ENCODE results near the gene HSFX4.
"Not testable (repeated sequence)": the region's sequence is repeated elsewhere in the genome, so short reads cannot be mapped to it uniquely, and the experiment has no call there.

The HSFX4 gene, protein sequence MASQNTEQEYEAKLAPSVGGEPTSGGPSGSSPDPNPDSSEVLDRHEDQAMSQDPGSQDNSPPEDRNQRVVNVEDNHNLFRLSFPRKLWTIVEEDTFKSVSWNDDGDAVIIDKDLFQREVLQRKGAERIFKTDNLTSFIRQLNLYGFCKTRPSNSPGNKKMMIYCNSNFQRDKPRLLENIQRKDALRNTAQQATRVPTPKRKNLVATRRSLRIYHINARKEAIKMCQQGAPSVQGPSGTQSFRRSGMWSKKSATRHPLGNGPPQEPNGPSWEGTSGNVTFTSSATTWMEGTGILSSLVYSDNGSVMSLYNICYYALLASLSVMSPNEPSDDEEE

DNA sequence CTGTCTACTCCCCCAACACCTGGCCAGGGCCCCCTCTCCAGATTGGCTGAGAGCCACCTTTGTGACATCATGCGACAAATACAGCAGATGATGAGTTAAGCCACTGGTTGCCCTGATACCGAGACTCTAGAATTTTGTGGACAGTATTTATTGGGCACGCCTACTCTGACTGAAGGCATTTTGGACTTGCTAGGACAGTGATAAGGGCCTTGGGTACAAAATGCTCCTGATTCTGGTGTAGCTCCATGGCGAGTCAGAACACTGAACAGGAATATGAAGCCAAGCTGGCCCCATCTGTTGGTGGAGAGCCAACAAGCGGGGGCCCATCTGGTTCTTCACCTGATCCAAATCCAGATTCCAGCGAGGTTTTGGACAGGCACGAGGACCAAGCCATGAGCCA is at the start of gene HSFX4:
HSFX4 (plus strand) TSS at position 174 of the 400 bp plus-strand sequence; CDS start at position 246, 72 bp downstream.
- not testable (repeated sequence) for DNase-seq

DNA sequence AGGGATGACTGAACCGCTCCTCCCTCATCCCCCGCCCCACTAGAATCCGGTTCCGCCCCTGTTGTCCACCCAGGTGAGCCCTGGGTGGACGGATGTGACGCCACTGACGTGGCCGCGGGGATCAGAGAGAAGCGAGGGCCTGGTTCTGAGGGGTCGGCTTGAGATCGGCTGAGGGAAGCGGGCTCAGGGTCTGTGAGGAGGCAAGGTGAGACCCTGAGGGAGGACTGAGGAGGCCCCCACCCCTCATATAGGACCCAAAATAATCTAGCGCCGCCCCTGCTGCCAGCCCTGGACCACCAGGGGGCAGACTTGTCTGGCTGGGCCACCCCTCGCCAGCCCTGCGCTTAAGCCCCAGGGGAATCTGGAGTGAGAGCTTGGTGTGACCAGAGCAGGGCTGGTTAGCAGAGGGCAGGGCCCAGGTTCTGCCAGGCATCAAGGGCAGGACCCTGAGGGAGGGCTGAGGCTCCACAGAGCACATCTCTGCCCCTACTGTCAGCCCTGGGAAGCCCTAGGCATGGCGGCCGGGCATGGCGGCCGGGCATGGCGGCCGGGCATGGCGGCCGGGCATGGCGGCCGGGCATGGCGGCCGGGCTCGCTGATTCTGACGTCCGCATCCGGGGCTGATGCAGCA is 48.2 kb upstream of the HSFX4 start, which contains the start of gene MAGEA8:
MAGEA8 (plus strand) TSS at position 103 of the 631 bp plus-strand sequence. CDS start 3,090 bp downstream, outside the sequence.
- no peak for DNase-seq

- DNase-seq = not testable (repeated sequence)
Observed at GRCh38 chrX:149890828-149891227, 38.5 kb upstream of the HSFX4 start.

DNA sequence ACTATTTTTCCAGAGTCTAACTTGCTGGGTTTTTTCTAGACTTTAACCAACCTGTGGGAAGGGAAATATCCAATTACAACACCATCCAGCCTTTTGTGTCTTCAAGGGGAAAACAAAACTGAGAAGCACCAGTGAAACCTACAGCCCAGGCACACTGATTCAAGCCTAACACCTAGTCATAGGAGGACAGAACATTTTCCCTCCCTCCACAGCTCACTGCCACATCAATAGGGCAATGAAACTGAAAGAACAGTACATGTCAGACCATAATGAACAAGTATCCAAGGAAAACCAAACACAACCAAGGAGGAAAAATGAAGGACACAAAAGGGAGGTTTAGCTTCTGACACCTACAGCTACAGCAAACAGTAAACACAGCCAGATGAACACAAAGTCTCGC is 30.8 kb upstream of the HSFX4 start:
- no peak for DNase-seq

DNA sequence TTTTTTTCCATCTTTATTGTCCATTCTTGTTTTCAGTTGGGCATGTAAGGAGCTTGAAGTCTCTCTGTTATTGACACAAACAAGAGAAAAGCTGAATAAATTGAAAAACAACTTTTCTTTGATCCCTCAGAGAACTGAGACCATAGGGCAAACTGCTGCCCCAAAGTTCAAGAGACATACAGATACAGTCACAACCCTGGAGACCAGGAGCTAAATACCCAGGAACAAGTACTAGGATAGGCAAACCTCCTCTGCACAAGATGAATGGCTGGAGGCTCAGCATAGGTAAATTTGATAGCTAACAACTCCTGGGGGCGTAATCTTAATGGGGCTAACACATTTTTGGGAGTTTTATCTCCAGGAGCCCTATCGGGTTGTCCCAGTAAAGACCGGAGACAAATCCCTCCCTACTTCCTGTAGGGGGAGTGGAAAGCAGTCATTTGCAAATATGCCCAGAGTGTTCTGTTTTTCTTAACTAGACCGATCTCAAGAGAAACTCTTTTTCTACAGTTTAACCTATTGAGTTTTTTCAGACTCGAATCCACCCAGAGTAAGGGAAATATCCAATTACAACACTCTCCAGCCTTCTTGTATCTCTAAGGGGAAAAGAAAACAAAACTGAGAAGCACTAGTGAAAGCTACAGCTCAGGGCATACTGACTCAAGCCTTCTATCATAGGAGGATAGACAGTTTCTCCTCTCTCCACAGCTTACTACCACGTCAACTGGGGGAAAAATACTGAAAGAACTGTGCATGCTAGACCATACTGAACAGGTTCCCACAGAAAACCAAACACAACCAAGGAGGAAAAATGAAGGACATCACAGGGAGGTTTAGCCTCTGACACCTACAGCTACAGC is 25.3 kb upstream of the HSFX4 start:
- no peak for DNase-seq

GRCh38 chrX:149908308-149908707 is 21.1 kb upstream of the HSFX4 start:
- no peak for DNase-seq

- DNase-seq = no peak
Observed at GRCh38 chrX:149908727-149909126, 20.6 kb upstream of the HSFX4 start.

- no peak for DNase-seq
Observed at GRCh38 chrX:149909324-149910177, 19.8 kb upstream of the HSFX4 start.

- DNase-seq = no peak
Observed at GRCh38 chrX:149910178-149910695, 19.1 kb upstream of the HSFX4 start.

DNA sequence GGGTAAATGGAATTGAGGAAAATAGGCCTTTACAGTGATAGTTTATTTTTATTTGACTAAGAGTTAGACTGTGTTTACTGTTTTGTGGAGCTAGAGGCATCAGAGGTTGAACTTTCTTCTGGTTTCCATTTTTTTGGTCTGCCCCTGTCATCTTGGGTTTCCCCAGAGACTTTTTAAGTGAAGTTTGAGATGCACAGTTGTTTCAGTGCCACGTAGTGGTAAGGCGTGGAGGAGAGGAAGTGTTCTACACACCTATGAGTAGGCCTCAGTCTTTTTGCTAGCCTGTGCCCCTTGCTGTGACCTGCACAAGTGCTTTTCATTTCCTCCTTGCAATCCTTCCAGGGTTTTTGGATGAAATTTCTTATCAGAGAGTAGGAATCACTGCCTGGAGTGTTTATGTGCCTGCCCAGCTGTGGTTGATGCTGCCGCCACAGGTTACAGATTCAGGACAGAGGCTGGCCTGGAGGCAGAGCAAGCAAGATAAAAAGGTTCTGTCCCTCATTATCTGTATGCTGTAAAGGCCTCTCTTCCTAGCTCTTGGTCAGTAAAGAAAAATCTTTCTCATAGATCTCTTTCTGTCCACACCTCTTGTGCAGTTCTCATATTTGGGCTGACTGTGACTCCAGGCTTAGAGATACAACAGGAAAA is 12.5 kb upstream of the HSFX4 start:
- no peak for DNase-seq

GRCh38 chrX:149923836-149924235 is 5.5 kb upstream of the HSFX4 start:
- DNase-seq = not testable (repeated sequence)

- DNase-seq = not testable (repeated sequence)
Observed at GRCh38 chrX:149924434-149924833, 4.9 kb upstream of the HSFX4 start.

DNA sequence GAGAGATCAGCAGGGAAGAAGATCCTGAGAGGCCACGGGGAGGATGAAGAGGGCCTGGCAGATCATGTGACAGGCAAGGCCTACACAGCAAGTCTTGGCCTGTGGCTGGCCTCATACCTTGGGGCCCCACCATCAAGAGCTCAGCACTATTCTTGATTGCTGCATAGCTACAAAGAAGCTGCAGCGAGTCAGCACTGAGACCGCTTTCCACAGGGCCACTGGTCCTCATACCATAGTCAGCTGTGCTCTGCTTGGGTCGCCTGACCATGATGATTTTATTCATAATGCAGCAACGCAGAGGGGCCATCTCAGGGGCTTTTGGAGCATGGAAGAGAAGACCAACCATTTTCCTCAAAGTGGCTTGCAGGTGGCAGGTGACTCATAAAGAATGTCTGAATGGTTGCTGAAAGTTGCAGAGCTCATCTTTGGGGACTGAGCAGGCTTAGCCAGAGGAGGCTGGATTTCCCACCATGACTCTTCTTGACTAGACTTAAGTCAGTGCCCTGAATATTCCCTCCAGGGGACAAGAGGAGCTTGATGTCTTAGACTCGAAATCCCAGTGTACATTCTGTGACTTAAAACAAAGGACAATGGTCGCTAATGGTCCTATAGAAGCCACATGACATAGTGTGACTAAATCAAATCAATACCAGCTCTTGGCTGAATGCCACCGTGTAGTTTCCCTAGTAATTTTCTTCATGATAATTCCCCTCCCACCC is 2.0 kb upstream of the HSFX4 start:
- not testable (repeated sequence) for DNase-seq

DNA sequence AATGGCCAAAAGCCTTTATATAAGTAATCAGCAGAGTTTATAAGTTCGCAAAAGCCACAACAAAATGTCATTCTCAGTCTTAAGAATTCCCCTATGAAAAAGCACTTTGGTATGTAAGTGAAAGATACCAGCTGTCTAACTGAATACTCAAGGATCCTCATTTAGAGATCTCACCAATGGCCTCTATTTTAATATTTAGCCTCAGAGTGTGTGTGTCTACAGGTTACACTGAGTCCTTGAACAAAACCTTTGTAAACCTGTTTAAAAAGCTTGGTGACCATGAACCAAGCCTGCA is 1.5 kb upstream of the HSFX4 start:
- not testable (repeated sequence) for DNase-seq

GRCh38 chrX:149928635-149929034 is 738 bp upstream of the HSFX4 start:
- DNase-seq = not testable (repeated sequence)

- not testable (repeated sequence) for DNase-seq
Observed at GRCh38 chrX:149931355-149931754, 2.0 kb downstream of the HSFX4 start.

- DNase-seq = not testable (repeated sequence)
Observed at GRCh38 chrX:149932150-149932549, 2.8 kb downstream of the HSFX4 start.

- DNase-seq = not testable (repeated sequence)
Observed at GRCh38 chrX:149932970-149933369, 3.6 kb downstream of the HSFX4 start.

DNA sequence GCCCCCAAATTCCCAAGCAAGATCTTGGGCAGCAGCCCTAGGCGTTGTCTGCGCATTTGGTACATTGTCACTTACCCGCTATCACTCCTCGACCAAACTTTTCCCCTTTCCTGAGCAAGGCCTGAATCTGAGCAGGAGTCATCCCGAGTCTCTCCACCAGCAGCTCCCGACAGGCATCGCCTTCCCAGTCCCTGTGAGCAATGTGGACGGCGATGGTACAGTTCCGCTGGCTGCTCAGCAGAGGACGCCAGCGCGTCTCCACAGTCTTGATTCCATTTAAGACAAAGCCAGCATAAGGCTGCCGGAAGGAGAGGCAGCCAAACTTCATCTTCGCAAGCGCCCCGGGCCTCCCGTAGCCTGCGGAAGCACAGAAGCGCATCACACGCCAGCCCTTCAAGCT is 4.2 kb downstream of the HSFX4 start:
- not testable (repeated sequence) for DNase-seq

DNA sequence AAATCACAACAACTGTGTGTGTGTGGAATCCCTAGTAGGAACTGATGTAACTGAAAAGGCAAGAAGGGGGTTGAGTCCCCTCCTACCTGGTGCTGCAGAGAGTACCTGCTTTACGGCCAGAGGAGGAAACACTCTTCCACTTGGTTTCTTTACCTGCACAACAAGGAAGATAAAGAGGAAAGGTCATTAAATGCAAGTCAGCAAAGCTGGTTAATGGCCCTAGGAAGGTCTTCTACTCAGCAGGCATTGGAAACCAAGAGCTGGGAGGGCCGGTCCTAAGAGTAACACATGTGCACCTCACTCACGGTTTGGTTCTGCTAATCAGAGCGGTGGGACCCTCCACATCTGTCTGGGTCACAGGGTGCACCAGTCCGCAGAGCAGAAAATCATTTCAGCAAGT is 8.0 kb downstream of the HSFX4 start:
- DNase-seq = not testable (repeated sequence)

- DNase-seq = no peak
Observed at GRCh38 chrX:149937871-149938426, 8.6 kb downstream of the HSFX4 start.

Measured in NCI-H1694 treated with DMSO at 0.1 percent for 48 hours (cell line).